IMR-90 (cell line): ENCODE measurements around the gene SLC35A4. TPM values are rescaled to one million over a fixed set of nuclear protein-coding genes. Genes with fewer than 3 reads are reported as not detected.

Experiments used
- ATAC-seq: fragments of 200-7000 bp; cut with Tn5 transposase; 2 replicates; pipeline ENCODE4 v1.9.1; 2020; ENCODE audit warnings: low read depth, mild to moderate bottlenecking, moderate library complexity
- BruUV-seq: library from RNA; stranded (reverse); fragments of 400-500 nt; replicated peaks from 2 replicates; lab custom pipeline; 2021; lab: Mats Ljungman, UMichigan
- CTCF ChIA-PET: fragments of 300-600 bp; formaldehyde crosslinking; extraction: SDS; loops from one replicate; lab custom pipeline; 2021; ENCODE audit warnings: antibody characterized with exemption; lab: Yijun Ruan, JAX
- POLR2A ChIA-PET: fragments of 300-600 bp; sonication (Branson Sonifier 250); formaldehyde crosslinking; loops from one replicate; lab custom pipeline; 2022; ENCODE audit warnings: antibody characterized with exemption; ENCODE audit not compliant: unreplicated experiment; lab: Charles Lee
- DNase-seq: peaks from one replicate; pipeline ENCODE4 v3.0.0; 2013
- H2AFZ ChIP-seq: replicated peaks from 2 replicates; pipeline ENCODE3; 2013; ENCODE audit warnings: low read length, mild to moderate bottlenecking; ENCODE audit not compliant: poor library complexity
- H2AK5ac ChIP-seq: 2 replicates; pipeline ENCODE4 v1.6.1; 2013; ENCODE audit warnings: low read depth, low read length, inconsistent platforms
- H2AK9ac ChIP-seq: replicated peaks from 2 replicates; pipeline ENCODE3; 2013; ENCODE audit warnings: mild to moderate bottlenecking, low read depth, low read length, moderate library complexity; ENCODE audit not compliant: poor library complexity
- H2BK120ac ChIP-seq: 2 replicates; pipeline ENCODE4 v1.6.1; 2013; ENCODE audit warnings: low read depth, low read length, inconsistent platforms
- H2BK15ac ChIP-seq: 3 replicates; pipeline ENCODE4 v1.6.1; 2013; ENCODE audit warnings: low read depth, low read length, inconsistent platforms
- H2BK20ac ChIP-seq: 2 replicates; pipeline ENCODE4 v1.6.1; 2013; ENCODE audit warnings: low read depth, mild to moderate bottlenecking, inconsistent platforms, low read length, moderate library complexity
- H2BK5ac ChIP-seq: 2 replicates; pipeline ENCODE4 v1.6.1; 2013; ENCODE audit warnings: mild to moderate bottlenecking, low read depth, low read length, inconsistent platforms; ENCODE audit not compliant: poor library complexity, severe bottlenecking
- H3K14ac ChIP-seq: replicated peaks from 2 replicates; pipeline ENCODE4 v1.6.1; 2013; ENCODE audit warnings: low read depth, low read length, inconsistent platforms
- H3K18ac ChIP-seq: 2 replicates; pipeline ENCODE4 v1.6.1; 2013; ENCODE audit warnings: low read depth, low read length, control low read depth
- H3K23ac ChIP-seq: 2 replicates; pipeline ENCODE4 v1.6.1; 2013; ENCODE audit warnings: low read depth, low read length, inconsistent platforms
- H3K27ac ChIP-seq: 2 replicates; pipeline ENCODE4 v1.5.1; 2013; ENCODE audit warnings: mild to moderate bottlenecking, control low read depth, low read length; ENCODE audit not compliant: insufficient read depth
- H3K27me3 ChIP-seq: 2 replicates; pipeline ENCODE4 v1.6.1; 2013; ENCODE audit warnings: low read length; ENCODE audit not compliant: control insufficient read depth, insufficient read depth
- H3K36me3 ChIP-seq: 2 replicates; pipeline ENCODE4 v1.6.1; 2013; ENCODE audit warnings: low read length, mixed read lengths; ENCODE audit not compliant: control insufficient read depth, insufficient read depth
- H3K4ac ChIP-seq: 2 replicates; pipeline ENCODE4 v1.6.1; 2013; ENCODE audit warnings: low read depth, low read length, inconsistent platforms
- H3K4me1 ChIP-seq: 2 replicates; pipeline ENCODE4 v1.6.1; 2013; ENCODE audit warnings: low read length, mixed read lengths; ENCODE audit not compliant: control insufficient read depth, insufficient read depth
- H3K4me2 ChIP-seq: 2 replicates; pipeline ENCODE4 v1.6.1; 2013; ENCODE audit warnings: low read depth, mild to moderate bottlenecking, control low read depth, low read length, moderate library complexity
- H3K4me3 ChIP-seq: 2 replicates; pipeline ENCODE4 v1.5.1; 2013; ENCODE audit warnings: low read depth, mild to moderate bottlenecking, control low read depth, low read length, moderate library complexity; ENCODE audit not compliant: insufficient read depth
- H3K56ac ChIP-seq: 2 replicates; pipeline ENCODE4 v1.6.1; 2013; ENCODE audit warnings: low read length, inconsistent platforms; ENCODE audit not compliant: insufficient read depth; ENCODE audit errors: extremely low read depth
- H3K79me1 ChIP-seq, 2 experiments: 2 replicates each; pipeline ENCODE4 v1.6.1; 2013; ENCODE audit warnings: low read length in 2 of 2, inconsistent platforms in 1 of 2, low read depth in 1 of 2
- H3K9ac ChIP-seq: 2 replicates; pipeline ENCODE4 v1.6.1; 2013; ENCODE audit warnings: low read depth, low read length, control low read depth
- H3K9me1 ChIP-seq: 2 replicates; pipeline ENCODE4 v1.6.1; 2013; ENCODE audit warnings: low read length, inconsistent platforms; ENCODE audit not compliant: insufficient read depth
- H3K9me3 ChIP-seq: 2 replicates; pipeline ENCODE4 v1.6.1; 2013; ENCODE audit warnings: low read length; ENCODE audit not compliant: control insufficient read depth, insufficient read depth
- H4K20me1 ChIP-seq: 2 replicates; pipeline ENCODE4 v1.6.1; 2013; ENCODE audit warnings: low read length, inconsistent platforms; ENCODE audit not compliant: insufficient read depth
- H4K5ac ChIP-seq: 2 replicates; pipeline ENCODE4 v1.6.1; 2013; ENCODE audit warnings: mild to moderate bottlenecking, low read depth, low read length, control low read depth
- H4K8ac ChIP-seq, 2 experiments: 2 replicates each; pipeline ENCODE4 v1.6.1; 2013; ENCODE audit warnings: low read depth in 2 of 2, low read length in 2 of 2, control low read depth in 1 of 2, inconsistent platforms in 1 of 2
- H4K91ac ChIP-seq: 2 replicates; pipeline ENCODE4 v1.6.1; 2013; ENCODE audit warnings: low read depth, low read length, inconsistent platforms; ENCODE audit not compliant: insufficient read depth
- BHLHE40 ChIP-seq: fragments of 150-350 bp; IDR thresholded peaks from 2 replicates; pipeline ENCODE4 v1.6.1; 2016; ENCODE audit warnings: mild to moderate bottlenecking, low read depth, low read length
- CEBPB ChIP-seq: IDR thresholded peaks from 2 replicates; pipeline ENCODE4 v1.6.1; 2012; ENCODE audit warnings: low read depth, low read length, improper control_type of control experiment
- CHD1 ChIP-seq: IDR thresholded peaks from 2 replicates; pipeline ENCODE4 v1.6.1; 2012; ENCODE audit warnings: low read depth, low read length, improper control_type of control experiment
- MAFK ChIP-seq: IDR thresholded peaks from 2 replicates; pipeline ENCODE4 v1.6.1; 2012; ENCODE audit warnings: low read depth, low read length, improper control_type of control experiment
- MAZ ChIP-seq: IDR thresholded peaks from 2 replicates; pipeline ENCODE4 v1.6.1; 2012; ENCODE audit warnings: low read depth, mild to moderate bottlenecking, low read length, improper control_type of control experiment, moderate library complexity, borderline replicate concordance
- MXI1 ChIP-seq: IDR thresholded peaks from 2 replicates; pipeline ENCODE4 v1.6.1; 2012; ENCODE audit warnings: low read depth, mild to moderate bottlenecking, low read length, moderate library complexity, borderline replicate concordance
- POLR2A ChIP-seq: IDR thresholded peaks from 2 replicates; pipeline ENCODE4 v1.6.1; 2012; ENCODE audit warnings: mild to moderate bottlenecking, low read depth, low read length
- RAD21 ChIP-seq: IDR thresholded peaks from 2 replicates; pipeline ENCODE4 v1.6.1; 2012; ENCODE audit warnings: low read length, improper control_type of control experiment
- RCOR1 ChIP-seq: IDR thresholded peaks from 2 replicates; pipeline ENCODE4 v1.6.1; 2012; ENCODE audit warnings: mild to moderate bottlenecking, low read length, improper control_type of control experiment; ENCODE audit not compliant: insufficient replicate concordance
- RFX5 ChIP-seq: IDR thresholded peaks from 2 replicates; pipeline ENCODE4 v1.8.0; 2012; ENCODE audit warnings: low read depth, mild to moderate bottlenecking, low read length, moderate library complexity
- WGBS, 2 experiments: methylation state at CpG; one replicate each; pipeline versions ENCODE4 v1.1.5 to v1.1.7; 2013; ENCODE audit warnings: missing lambda C conversion rate in 2 of 2; ENCODE audit not compliant: insufficient read length in 1 of 2; ENCODE audit errors: extremely low coverage in 2 of 2; 5-methylcytosine and 5-hydroxymethylcytosine counted together
- dilution Hi-C: fragments of 300-500 bp; cut with HindIII; formaldehyde crosslinking; loops from one replicate; pipeline ENCODE4 v1.14.3; 2018; ENCODE audit warnings: low sequenced_read_pairs; ENCODE audit not compliant: unreplicated experiment
- in situ Hi-C: fragments of 300-500 bp; cut with MboI; formaldehyde crosslinking; loops from 3 replicates; pipeline ENCODE4 v1.14.3; 2019; ENCODE audit warnings: low sequenced_read_pairs, inconsistent platforms, mixed read lengths
- intact Hi-C: fragments of 100-400 bp; cut with micrococcal nuclease; formaldehyde crosslinking; loops from 2 replicates; pipeline ENCODE4 v1.10.0; 2022
- polyA plus RNA-seq, 3 experiments: library from polyadenylated mRNA; depleted of rRNA; stranded (reverse); fragments of >200 nt; gene quantifications; 2 replicates each; pipeline ENCODE4 v1.2.3, GENCODE V29; 2012; ENCODE audit warnings: low replicate concordance in 1 of 3
- total RNA-seq: library from RNA; depleted of rRNA; stranded (reverse); fragments of >200 nt; gene quantifications from 2 replicates; pipeline ENCODE4 v1.2.3, GENCODE V29; 2012
- TF ChIP-seq, protein P1 (sequence below): fragments of 150-350 bp; IDR thresholded peaks from 2 replicates; pipeline ENCODE4 v1.6.1; 2016; ENCODE audit warnings: low read depth, mild to moderate bottlenecking, low read length, moderate library complexity, borderline replicate concordance
- TF ChIP-seq, protein P2 (sequence below): fragments of 150-350 bp; IDR thresholded peaks from 2 replicates; pipeline ENCODE4 v1.6.1; 2017; ENCODE audit warnings: mild to moderate bottlenecking, antibody characterized with exemption, low read length, low read depth

SLC35A4 gene
- total and polyA plus RNA-seq, 2 of the 4 experiments (the other 2 are of a cell fraction) = 19.2 to 66.4 TPM

DNA sequence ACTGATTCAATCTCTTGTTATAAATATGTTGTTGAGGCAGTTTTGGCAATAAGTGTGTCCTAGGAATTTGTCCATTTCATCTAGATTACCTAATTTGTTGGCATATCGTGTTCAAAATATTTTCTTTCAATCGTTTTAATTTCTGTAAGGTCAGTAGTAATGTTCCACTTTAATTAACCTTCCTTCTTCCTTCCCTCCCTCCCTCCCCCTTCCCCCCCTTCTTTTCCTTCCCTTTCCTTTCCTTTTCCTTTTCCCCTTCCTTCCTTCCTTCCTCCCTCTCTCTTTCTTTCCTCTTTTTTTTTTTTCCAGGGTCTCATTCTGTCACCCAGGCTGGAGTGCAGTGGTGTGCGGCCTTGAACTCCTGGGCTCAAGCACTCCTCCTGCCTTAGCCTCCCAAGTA is 41.3 kb downstream of the SLC35A4 start:
- no peak overlapping the region for H3K9ac ChIP-seq
- no peak for ATAC-seq
- POLR2A ChIA-PET = no interaction called here
- H2AK5ac ChIP-seq = no peak overlapping the region
- H3K18ac ChIP-seq = no peak overlapping the region
- no peak overlapping the region for H3K56ac ChIP-seq
- CTCF ChIA-PET = no interaction called here
- H3K27me3 ChIP-seq = peaks cover 4% of the 10 kb centered on the region
- no TSS peak for BruUV-seq
- no peak overlapping the region for H2AFZ ChIP-seq
- H3K36me3 ChIP-seq = no peaks in the 10 kb centered on the region
- H3K4me3 ChIP-seq = no peak overlapping the region
- H3K4me2 ChIP-seq = no peak overlapping the region
- no peak overlapping the region for H2AK9ac ChIP-seq
- H3K4ac ChIP-seq = no peak overlapping the region
- H4K91ac ChIP-seq = no peak overlapping the region
- H3K4me1 ChIP-seq = peaks cover 2% of the 10 kb centered on the region
- H3K23ac ChIP-seq = no peak overlapping the region
- WGBS, 2 experiments = 80% methylated on average over 1 of the region's 3 CpGs; no CpG with 5 or more reads in 1 of the 2 experiments
- H2BK15ac ChIP-seq = no peak overlapping the region
- H3K9me3 ChIP-seq = no peaks in the 10 kb centered on the region
- no peak overlapping the region for H4K5ac ChIP-seq
- in situ Hi-C loops = no loop called here
- no peak for DNase-seq
- dilution Hi-C loops = no loop called here
- H4K8ac ChIP-seq = no peak overlapping the region
- no peak overlapping the region for H2BK120ac ChIP-seq
- TF ChIP-seq POLR2A (no peak), MXI1 (no peak), RFX5 (no peak), MAZ (no peak), BHLHE40 (no peak), MAFK (no peak), CHD1 (no peak), RAD21 (no peak), CEBPB (no peak), RCOR1 (no peak)
- TF ChIP-seq, protein P1, sequence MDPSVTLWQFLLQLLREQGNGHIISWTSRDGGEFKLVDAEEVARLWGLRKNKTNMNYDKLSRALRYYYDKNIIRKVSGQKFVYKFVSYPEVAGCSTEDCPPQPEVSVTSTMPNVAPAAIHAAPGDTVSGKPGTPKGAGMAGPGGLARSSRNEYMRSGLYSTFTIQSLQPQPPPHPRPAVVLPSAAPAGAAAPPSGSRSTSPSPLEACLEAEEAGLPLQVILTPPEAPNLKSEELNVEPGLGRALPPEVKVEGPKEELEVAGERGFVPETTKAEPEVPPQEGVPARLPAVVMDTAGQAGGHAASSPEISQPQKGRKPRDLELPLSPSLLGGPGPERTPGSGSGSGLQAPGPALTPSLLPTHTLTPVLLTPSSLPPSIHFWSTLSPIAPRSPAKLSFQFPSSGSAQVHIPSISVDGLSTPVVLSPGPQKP = no peak
- TF ChIP-seq, protein P2, sequence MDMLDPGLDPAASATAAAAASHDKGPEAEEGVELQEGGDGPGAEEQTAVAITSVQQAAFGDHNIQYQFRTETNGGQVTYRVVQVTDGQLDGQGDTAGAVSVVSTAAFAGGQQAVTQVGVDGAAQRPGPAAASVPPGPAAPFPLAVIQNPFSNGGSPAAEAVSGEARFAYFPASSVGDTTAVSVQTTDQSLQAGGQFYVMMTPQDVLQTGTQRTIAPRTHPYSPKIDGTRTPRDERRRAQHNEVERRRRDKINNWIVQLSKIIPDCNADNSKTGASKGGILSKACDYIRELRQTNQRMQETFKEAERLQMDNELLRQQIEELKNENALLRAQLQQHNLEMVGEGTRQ = no peak
- H3K27ac ChIP-seq = no peak overlapping the region
- no peaks in the 10 kb centered on the region for H3K9me1 ChIP-seq
- intact Hi-C loops = no loop called here
- H2BK20ac ChIP-seq = no peak overlapping the region
- H3K14ac ChIP-seq = no peak overlapping the region
- no peaks in the 10 kb centered on the region for H4K20me1 ChIP-seq
- H3K79me1 ChIP-seq = no peaks in the 10 kb centered on the region
- H2BK5ac ChIP-seq = no peak overlapping the region
